Measurements from ENCODE around the gene UBE2J2. TPM values are rescaled to one million over a fixed set of nuclear protein-coding genes. Genes with fewer than 3 reads are reported as not detected.

UBE2J2 gene
- total and polyA plus RNA-seq, 2 of the 8 experiments (the other 6 are each of a cell fraction or from before 2014, with no cell fraction given), result 33.6 to 67.9 TPM

GRCh38 chr1:1291023-1291528, 17.4 kb upstream of the UBE2J2 start:
- Histone ChIP-seq H2AK5ac (ENCODE audit: low read depth, low read length) (no peak overlapping the region), H3K27ac (ENCODE audit: low read depth, low read length) (no peak overlapping the region), H2BK15ac (ENCODE audit: low read length) (no peak overlapping the region), H3K23me2 (ENCODE audit: low read depth, low read length) (no peaks in the 10 kb centered on the region), H2BK12ac (ENCODE audit: low read depth, low read length) (no peak overlapping the region), H4K91ac (replicated peaks; ENCODE audit: insufficient read length, low read length) (no peak overlapping the region), H3K4me3 (ENCODE audit: extremely low read depth in 1 of 4, insufficient read depth in 2 of 4, low read depth in 3 of 4, low read length in 4 of 4) (no peak overlapping the region), H3K4me1 (replicated peaks in 1 of 4; ENCODE audit: control insufficient read depth in 3 of 4, insufficient read depth in 4 of 4, low read length in 3 of 4) (peaks cover 0 to 8% (median 0%) of the 10 kb centered on the region in 4 experiments; a peak in 2 of 7 replicates), H4K5ac (ENCODE audit: insufficient read length, low read depth, low read length) (no peak overlapping the region), H3K79me2 (ENCODE audit: control insufficient read depth in 1 of 2, insufficient read depth in 2 of 2, low read length in 2 of 2) (no peaks in the 10 kb centered on the region), H2BK20ac (ENCODE audit: low read length) (no peak overlapping the region), H4K8ac (ENCODE audit: extremely low read depth, insufficient read depth, low read length) (peak overlapping the region; percentile 4; the same call in 1 of the 2 replicates), H3K4ac (replicated peaks; ENCODE audit: insufficient read length, low read depth, low read length) (no peak overlapping the region), H3K56ac (replicated peaks; ENCODE audit: insufficient read length, low read depth, low read length) (no peak overlapping the region), H3K9ac (replicated peaks in 1 of 4; ENCODE audit: extremely low read depth in 1 of 4, low read depth in 3 of 4, low read length in 3 of 4) (no peak overlapping the region), H3K18ac (ENCODE audit: extremely low read depth, low read length) (no peak overlapping the region), H3K27me3 (replicated peaks in 1 of 4; ENCODE audit: control insufficient read depth in 3 of 4, extremely low read depth in 1 of 4, insufficient read depth in 3 of 4, low read length in 3 of 4) (peaks cover 0 to 3% (median 0%) of the 10 kb centered on the region in 4 experiments; a peak in 1 of 7 replicates), H3K23ac (ENCODE audit: insufficient read length) (no peak overlapping the region), H3K14ac (ENCODE audit: insufficient read length) (no peak overlapping the region), H3K9me3 (ENCODE audit: insufficient read depth in 2 of 2, low read depth in 1 of 2, low read length in 1 of 2) (peaks cover 0 to 2% of the 10 kb centered on the region in 2 experiments; a peak in 1 of 4 replicates), H3K79me1 (ENCODE audit: low read depth, low read length) (no peaks in the 10 kb centered on the region), H3K4me2 (ENCODE audit: insufficient read depth in 1 of 2, low read depth in 2 of 2, low read length in 2 of 2) (no peak overlapping the region), H4K20me1 (replicated peaks in 1 of 2; ENCODE audit: control insufficient read depth in 1 of 2, insufficient read depth in 2 of 2, low read length in 2 of 2) (peaks cover 2 to 4% of the 10 kb centered on the region in 2 experiments), H2BK120ac (replicated peaks; ENCODE audit: low read depth, low read length) (no peak overlapping the region), H2BK5ac (ENCODE audit: low read depth, low read length) (0 out of 2 replicates have a peak overlapping the region, but pooled peaks have one; percentile 2), H2AFZ (ENCODE audit: low read length) (no peak overlapping the region), H3K36me3 (ENCODE audit: control insufficient read depth in 2 of 4, insufficient read depth in 4 of 4, low read length in 3 of 4) (0 out of 8 replicates have a peak, but pooled peaks cover 0 to 3% (median 0%) of the 10 kb centered on the region in 4 experiments)
- ChIA-PET POLR2A (ENCODE audit: partially characterized antibody) (interaction anchor here (1.0 to 2.3 kb wide), 6 partner anchors 9 to 44 kb away, joined by 3 to 9 read pairs (median 6); partner anchors contain the start of gene UBE2J2), CTCF (ENCODE audit: partially characterized antibody) (interaction anchor here (0.6 to 3.4 kb wide), 46 partner anchors 8 to 1007 kb away, joined by 3 to 38 read pairs (median 5); partner anchors contain the start of genes SCNN1D, TTLL10 and UBE2J2)
- FAIRE-seq (no peak), DNase-seq (ENCODE audit: low read depth in 1 of 2, low spot score in 2 of 2) (no peak)
- TF ChIP-seq TBP (IDR thresholded peaks at IDR 0.05; ENCODE audit: low read depth, low read length), result no peak
- no peak for TF ChIP-seq EP300 (IDR thresholded peaks at IDR 0.05; ENCODE audit: borderline replicate concordance in 1 of 2, low read depth in 2 of 2, low read length in 2 of 2)
- TF ChIP-seq POU5F1 (IDR thresholded peaks at IDR 0.05; ENCODE audit: low read depth, low read length), result no peak
- WGBS, 2 experiments (ENCODE audit: extremely low coverage in 1 of 2, insufficient coverage in 1 of 2, insufficient read length in 1 of 2, insufficient replicate concordance in 2 of 2, low coverage in 1 of 2, low lambda C conversion rate in 2 of 2, missing lambda C conversion rate in 1 of 2), result 84% methylated on average over 14 of the region's 28 CpGs; no CpG with 5 or more reads in 1 of the 2 experiments

Measured in H1 (cell line).